Measurements from ENCODE around the gene FBLN2.

FBLN2 gene

DNA sequence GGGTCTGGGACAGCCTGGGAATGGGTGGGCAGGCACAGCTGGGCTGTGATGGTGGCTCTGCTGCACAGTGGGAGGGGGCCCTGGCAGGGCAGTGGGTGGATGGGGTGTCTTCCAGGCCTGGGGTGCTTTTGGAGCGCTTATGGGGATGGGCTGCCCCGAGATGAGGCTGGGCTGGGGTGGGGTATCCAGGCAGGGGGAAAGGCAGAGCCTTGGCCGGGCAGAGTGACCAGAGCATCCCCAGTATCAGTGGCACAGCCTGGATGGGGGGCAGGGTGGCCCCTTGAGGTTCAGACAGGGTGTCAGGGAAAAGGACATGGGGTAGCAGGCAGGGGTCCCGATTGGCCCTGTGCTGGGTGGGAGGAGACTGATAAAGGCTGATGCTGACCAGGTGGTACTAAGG, 42.2 kb upstream of the FBLN2 start:
- TF ChIP-seq, protein P1, sequence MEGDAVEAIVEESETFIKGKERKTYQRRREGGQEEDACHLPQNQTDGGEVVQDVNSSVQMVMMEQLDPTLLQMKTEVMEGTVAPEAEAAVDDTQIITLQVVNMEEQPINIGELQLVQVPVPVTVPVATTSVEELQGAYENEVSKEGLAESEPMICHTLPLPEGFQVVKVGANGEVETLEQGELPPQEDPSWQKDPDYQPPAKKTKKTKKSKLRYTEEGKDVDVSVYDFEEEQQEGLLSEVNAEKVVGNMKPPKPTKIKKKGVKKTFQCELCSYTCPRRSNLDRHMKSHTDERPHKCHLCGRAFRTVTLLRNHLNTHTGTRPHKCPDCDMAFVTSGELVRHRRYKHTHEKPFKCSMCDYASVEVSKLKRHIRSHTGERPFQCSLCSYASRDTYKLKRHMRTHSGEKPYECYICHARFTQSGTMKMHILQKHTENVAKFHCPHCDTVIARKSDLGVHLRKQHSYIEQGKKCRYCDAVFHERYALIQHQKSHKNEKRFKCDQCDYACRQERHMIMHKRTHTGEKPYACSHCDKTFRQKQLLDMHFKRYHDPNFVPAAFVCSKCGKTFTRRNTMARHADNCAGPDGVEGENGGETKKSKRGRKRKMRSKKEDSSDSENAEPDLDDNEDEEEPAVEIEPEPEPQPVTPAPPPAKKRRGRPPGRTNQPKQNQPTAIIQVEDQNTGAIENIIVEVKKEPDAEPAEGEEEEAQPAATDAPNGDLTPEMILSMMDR (IDR thresholded peaks at IDR 0.05; ENCODE audit: low read depth, low read length): no peak
- TF ChIP-seq MYC (IDR thresholded peaks at IDR 0.05; ENCODE audit: low read depth, low read length): no peak
- TF ChIP-seq, protein P2, sequence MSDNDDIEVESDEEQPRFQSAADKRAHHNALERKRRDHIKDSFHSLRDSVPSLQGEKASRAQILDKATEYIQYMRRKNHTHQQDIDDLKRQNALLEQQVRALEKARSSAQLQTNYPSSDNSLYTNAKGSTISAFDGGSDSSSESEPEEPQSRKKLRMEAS (IDR thresholded peaks at IDR 0.05; ENCODE audit: low read depth, low read length): no peak
- TF ChIP-seq POLR2A (IDR thresholded peaks at IDR 0.05; ENCODE audit: extremely low read depth, insufficient read length): no peak
- no peak for DNase-seq (ENCODE audit: low read depth)
- no peak overlapping the region for H3K4me3 ChIP-seq (ENCODE audit: low read depth, low read length)

DNA sequence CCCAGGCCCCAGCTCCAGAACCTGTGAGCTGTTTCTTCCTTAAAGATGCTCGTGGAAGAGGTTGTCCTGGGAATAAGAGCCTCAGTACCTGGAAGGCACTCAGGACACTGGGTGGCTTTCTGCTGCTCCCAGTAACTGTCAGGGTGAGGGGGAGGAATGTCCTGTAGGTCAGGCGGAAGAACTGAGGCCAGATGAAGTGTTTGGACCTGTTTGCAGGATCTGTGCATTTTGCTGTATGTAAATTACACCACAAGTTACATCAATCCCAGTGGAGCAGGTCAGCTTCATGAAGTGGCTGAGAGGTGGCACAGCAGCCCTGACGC, 41.7 kb upstream of the FBLN2 start:
- DNase-seq (ENCODE audit: low read depth): no peak
- no peak overlapping the region for H3K4me3 ChIP-seq (ENCODE audit: low read depth, low read length)
- TF ChIP-seq, protein P1 (IDR thresholded peaks at IDR 0.05; ENCODE audit: low read depth, low read length): no peak
- TF ChIP-seq MYC (IDR thresholded peaks at IDR 0.05; ENCODE audit: low read depth, low read length) (no peak), POLR2A (IDR thresholded peaks at IDR 0.05; ENCODE audit: extremely low read depth, insufficient read length) (no peak)
- TF ChIP-seq, protein P2 (IDR thresholded peaks at IDR 0.05; ENCODE audit: low read depth, low read length): no peak

DNA sequence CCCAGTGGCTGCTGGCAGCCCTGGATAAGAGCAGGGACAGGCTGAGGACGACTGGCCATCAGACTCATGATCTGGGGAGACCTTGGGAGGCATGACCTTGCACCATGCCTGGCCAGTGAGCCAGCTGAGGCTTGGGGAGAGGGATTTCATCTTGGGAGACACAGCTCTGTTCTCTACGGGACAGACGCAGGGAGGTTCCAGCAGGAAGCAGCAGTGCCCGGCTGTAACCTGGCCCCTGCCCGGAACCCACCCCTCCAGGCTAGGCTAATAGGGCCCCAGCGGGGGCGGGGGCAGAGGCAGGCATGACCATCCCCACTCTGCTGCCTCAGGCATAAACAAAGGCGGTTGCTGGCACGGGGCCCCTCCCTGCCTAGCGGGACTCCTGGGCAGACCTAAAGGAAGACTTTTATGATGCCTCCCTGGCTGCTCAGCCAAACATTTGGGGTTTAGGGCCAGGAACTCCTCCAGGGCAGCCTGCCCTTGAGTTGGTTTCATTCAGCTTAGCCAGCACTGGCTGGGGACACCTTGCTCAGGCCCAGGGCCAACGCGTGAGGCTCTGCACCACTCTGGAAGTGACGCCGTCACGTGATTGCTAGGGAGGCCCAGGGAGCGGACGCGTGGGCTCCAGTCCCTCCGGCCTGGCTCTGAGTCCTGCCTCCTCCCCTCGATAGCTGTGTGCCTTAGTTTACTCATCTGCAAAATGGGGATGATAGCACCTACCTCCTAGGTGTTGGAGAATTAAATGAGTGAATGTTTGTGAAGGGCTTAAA, 41.2 kb upstream of the FBLN2 start:
- DNase-seq (ENCODE audit: low read depth): no peak
- TF ChIP-seq MYC (IDR thresholded peaks at IDR 0.05; ENCODE audit: low read depth, low read length): no peak
- TF ChIP-seq, protein P1 (IDR thresholded peaks at IDR 0.05; ENCODE audit: low read depth, low read length): no peak
- no peak for TF ChIP-seq POLR2A (IDR thresholded peaks at IDR 0.05; ENCODE audit: extremely low read depth, insufficient read length)
- TF ChIP-seq, protein P2 (IDR thresholded peaks at IDR 0.05; ENCODE audit: low read depth, low read length): no peak
- H3K4me3 ChIP-seq (ENCODE audit: low read depth, low read length): no peak overlapping the region

DNA sequence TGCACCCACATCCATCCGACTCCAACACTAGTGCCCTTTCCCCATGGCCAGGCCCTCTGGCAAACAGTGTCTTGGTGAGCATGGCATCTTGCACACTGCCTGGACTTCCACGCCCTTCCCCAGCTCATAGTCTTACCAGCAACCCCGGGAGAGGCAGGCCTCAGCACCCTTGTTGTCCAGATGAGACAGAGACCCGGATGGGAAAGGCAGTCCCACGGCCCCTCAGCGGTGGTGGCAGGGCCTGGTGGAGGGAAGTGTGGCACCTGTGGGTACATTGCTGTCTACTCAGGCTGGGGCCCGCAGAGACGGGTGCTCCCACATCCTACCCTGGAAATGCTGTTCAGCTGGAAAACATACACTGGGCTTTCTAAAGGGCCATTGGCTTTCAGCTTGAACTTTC, 40.4 kb upstream of the FBLN2 start:
- H3K4me3 ChIP-seq (ENCODE audit: low read depth, low read length): no peak overlapping the region
- no peak for DNase-seq (ENCODE audit: low read depth)
- TF ChIP-seq MYC (IDR thresholded peaks at IDR 0.05; ENCODE audit: low read depth, low read length): no peak
- TF ChIP-seq, protein P1 (IDR thresholded peaks at IDR 0.05; ENCODE audit: low read depth, low read length): no peak
- TF ChIP-seq POLR2A (IDR thresholded peaks at IDR 0.05; ENCODE audit: extremely low read depth, insufficient read length): no peak
- TF ChIP-seq, protein P2 (IDR thresholded peaks at IDR 0.05; ENCODE audit: low read depth, low read length): no peak

DNA sequence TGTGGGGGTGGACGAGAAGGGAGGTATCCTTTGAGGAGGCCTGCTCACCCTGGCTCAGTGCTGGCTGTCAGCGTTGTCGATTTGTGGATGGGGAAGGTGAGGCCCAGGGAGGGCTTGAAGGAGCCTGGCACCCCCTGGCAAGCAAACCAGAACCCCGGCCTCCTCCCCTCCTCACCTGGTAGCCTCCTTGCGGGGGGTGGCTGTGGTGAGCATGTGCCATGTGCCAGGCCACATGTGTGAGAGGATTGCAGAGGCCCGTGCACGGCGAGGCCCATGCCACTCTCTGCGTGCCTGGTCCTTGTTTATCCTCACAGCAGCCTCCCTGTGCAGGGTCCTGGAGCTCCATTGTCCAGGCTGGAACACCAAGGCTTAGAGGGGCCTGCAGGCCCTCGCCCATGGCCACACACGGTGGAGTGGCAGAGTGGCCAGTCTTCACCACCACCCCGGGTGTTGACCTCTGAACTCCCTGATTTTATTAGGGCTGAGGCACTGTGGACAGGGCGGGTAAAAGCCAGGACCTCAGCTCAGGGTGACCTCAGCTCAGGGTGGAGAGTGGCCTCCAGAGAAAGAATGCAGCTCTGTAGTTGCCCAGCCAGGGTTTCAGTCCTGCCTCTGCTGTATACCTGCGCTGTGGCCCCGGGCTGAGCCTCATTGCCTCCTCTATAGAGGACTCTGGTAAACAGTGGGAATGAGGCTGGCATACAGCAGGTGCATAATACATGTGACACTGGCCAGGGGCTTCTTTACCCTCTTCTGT, 39.7 kb upstream of the FBLN2 start:
- TF ChIP-seq POLR2A (IDR thresholded peaks at IDR 0.05; ENCODE audit: extremely low read depth, insufficient read length) (no peak), MYC (IDR thresholded peaks at IDR 0.05; ENCODE audit: low read depth, low read length) (no peak)
- TF ChIP-seq, protein P2 (IDR thresholded peaks at IDR 0.05; ENCODE audit: low read depth, low read length): no peak
- TF ChIP-seq, protein P1 (IDR thresholded peaks at IDR 0.05; ENCODE audit: low read depth, low read length): no peak
- no peak for DNase-seq (ENCODE audit: low read depth)
- no peak overlapping the region for H3K4me3 ChIP-seq (ENCODE audit: low read depth, low read length)
